GM12865 (cell line): ENCODE results near the gene KRTAP5-8.
"Not testable (repeated sequence)": the region's sequence is repeated elsewhere in the genome, so short reads cannot be mapped to it uniquely, and the experiment has no call there.

Experiments
- DNase-seq: peaks from one replicate; pipeline ENCODE4 v3.0.0; 2010; ENCODE audit warnings: low read depth
- H3K4me3 ChIP-seq: 2 replicates; pipeline ENCODE4 v1.5.1; 2011; ENCODE audit warnings: mild to moderate bottlenecking, low read depth, low read length, control low read depth
- CTCF ChIP-seq: IDR thresholded peaks from 2 replicates; pipeline ENCODE4 v1.5.1; 2011; ENCODE audit warnings: low read length, control low read depth, low read depth, inconsistent platforms; ENCODE audit not compliant: insufficient read depth; ENCODE audit errors: missing control alignments

KRTAP5-8 gene

DNA sequence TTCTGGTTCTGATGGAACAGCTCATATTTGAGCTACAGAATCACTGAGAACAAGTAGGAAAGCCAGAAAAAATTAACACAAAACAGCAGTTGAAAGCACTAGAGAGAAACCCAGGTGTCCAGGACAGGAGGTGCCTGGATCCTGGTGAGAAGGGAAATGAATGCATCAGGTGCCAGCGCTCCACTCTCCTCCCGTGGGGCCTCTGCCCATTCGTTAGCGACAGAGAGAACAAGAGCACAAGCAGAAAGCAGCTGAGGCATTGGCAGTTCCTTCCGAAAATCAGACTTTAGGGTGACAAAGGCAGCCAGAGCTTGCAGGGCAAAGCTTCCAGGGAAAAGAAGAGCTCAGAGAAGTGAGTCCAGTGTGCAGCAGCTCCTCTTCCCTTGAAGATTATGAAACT, 30.7 kb upstream of the KRTAP5-8 start:
- no peak overlapping the region for H3K4me3 ChIP-seq
- no peak for TF ChIP-seq CTCF

GRCh38 chr11:71518506-71519471, 19.0 kb upstream of the KRTAP5-8 start:
- TF ChIP-seq CTCF = no peak
- DNase-seq = no peak
- H3K4me3 ChIP-seq = no peak overlapping the region

More for the DNA sequence above, 30.7 kb upstream of the KRTAP5-8 start:
- no peak for DNase-seq

- no peak for DNase-seq
- TF ChIP-seq CTCF = no peak
- no peak overlapping the region for H3K4me3 ChIP-seq
Observed at GRCh38 chr11:71519546-71519945, 18.3 kb upstream of the KRTAP5-8 start.

- H3K4me3 ChIP-seq = no peak overlapping the region
- TF ChIP-seq CTCF = no peak
- no peak for DNase-seq
Observed at GRCh38 chr11:71525188-71525937, 12.5 kb upstream of the KRTAP5-8 start.

DNA sequence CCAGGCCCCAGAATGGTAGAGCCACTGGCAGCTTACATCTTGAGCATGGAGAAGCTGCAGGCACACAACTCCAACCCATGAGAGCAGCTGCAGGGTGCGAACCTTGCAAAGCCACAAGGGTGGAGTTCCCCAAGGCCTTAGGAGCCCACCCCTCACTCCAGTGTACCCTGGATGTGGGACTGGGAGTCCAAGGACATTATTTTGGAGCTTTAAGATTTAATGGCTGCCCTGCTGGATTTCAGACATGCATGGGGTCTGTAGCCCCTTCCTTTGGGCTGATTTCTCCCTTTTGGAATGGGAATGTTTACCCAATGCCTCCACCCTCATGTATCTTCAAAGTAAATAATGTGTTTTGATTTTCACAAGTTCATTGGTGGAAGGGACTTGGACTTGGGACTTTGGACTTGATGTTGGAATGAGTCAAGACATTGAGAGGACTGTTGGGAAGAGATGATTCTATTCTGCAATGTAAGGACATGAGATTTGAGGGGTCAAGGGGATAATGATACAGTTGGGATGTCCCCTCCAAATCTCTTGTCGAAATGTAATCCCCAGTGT, 11.8 kb upstream of the KRTAP5-8 start:
- TF ChIP-seq CTCF = no peak
- DNase-seq = no peak
- no peak overlapping the region for H3K4me3 ChIP-seq

- not testable (repeated sequence) for H3K4me3 ChIP-seq, DNase-seq
Observed at GRCh38 chr11:71526796-71527575, 10.8 kb upstream of the KRTAP5-8 start, which contains the start of gene KRTAP5-7. Gene KRTAP5-7 (plus strand): TSS chr11:71527267. CDS start chr11:71527301, 34 bp downstream.
